Measurements from ENCODE around the gene INTS11.

INTS11 gene

GRCh38 chr1:1262758-1263157 is 61.7 kb downstream of the INTS11 start:
- no peak for DNase-seq (ENCODE audit: low read depth in 2 of 2)

GRCh38 chr1:1262071-1262470 is 62.4 kb downstream of the INTS11 start:
- no peak for DNase-seq (ENCODE audit: low read depth in 2 of 2)
